NCI-H1417 treated with DMSO at 0.1 percent for 48 hours (cell line): Measurements from ENCODE around the gene SBNO2.

ENCODE experiments used
- DNase-seq: peaks from one replicate; lab custom pipeline; 2025; lab: John Stamatoyannopoulos, UW

The SBNO2 gene, protein sequence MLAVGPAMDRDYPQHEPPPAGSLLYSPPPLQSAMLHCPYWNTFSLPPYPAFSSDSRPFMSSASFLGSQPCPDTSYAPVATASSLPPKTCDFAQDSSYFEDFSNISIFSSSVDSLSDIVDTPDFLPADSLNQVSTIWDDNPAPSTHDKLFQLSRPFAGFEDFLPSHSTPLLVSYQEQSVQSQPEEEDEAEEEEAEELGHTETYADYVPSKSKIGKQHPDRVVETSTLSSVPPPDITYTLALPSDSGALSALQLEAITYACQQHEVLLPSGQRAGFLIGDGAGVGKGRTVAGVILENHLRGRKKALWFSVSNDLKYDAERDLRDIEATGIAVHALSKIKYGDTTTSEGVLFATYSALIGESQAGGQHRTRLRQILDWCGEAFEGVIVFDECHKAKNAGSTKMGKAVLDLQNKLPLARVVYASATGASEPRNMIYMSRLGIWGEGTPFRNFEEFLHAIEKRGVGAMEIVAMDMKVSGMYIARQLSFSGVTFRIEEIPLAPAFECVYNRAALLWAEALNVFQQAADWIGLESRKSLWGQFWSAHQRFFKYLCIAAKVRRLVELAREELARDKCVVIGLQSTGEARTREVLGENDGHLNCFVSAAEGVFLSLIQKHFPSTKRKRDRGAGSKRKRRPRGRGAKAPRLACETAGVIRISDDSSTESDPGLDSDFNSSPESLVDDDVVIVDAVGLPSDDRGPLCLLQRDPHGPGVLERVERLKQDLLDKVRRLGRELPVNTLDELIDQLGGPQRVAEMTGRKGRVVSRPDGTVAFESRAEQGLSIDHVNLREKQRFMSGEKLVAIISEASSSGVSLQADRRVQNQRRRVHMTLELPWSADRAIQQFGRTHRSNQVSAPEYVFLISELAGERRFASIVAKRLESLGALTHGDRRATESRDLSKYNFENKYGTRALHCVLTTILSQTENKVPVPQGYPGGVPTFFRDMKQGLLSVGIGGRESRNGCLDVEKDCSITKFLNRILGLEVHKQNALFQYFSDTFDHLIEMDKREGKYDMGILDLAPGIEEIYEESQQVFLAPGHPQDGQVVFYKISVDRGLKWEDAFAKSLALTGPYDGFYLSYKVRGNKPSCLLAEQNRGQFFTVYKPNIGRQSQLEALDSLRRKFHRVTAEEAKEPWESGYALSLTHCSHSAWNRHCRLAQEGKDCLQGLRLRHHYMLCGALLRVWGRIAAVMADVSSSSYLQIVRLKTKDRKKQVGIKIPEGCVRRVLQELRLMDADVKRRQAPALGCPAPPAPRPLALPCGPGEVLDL (N-terminal part only)

GRCh38 chr19:1173845-1174809 is at the start of gene SBNO2:
SBNO2 (minus strand) TSS chr19:1174268; CDS start chr19:1154276, 19,992 bp downstream.
- peak; percentile 54 for DNase-seq

DNA sequence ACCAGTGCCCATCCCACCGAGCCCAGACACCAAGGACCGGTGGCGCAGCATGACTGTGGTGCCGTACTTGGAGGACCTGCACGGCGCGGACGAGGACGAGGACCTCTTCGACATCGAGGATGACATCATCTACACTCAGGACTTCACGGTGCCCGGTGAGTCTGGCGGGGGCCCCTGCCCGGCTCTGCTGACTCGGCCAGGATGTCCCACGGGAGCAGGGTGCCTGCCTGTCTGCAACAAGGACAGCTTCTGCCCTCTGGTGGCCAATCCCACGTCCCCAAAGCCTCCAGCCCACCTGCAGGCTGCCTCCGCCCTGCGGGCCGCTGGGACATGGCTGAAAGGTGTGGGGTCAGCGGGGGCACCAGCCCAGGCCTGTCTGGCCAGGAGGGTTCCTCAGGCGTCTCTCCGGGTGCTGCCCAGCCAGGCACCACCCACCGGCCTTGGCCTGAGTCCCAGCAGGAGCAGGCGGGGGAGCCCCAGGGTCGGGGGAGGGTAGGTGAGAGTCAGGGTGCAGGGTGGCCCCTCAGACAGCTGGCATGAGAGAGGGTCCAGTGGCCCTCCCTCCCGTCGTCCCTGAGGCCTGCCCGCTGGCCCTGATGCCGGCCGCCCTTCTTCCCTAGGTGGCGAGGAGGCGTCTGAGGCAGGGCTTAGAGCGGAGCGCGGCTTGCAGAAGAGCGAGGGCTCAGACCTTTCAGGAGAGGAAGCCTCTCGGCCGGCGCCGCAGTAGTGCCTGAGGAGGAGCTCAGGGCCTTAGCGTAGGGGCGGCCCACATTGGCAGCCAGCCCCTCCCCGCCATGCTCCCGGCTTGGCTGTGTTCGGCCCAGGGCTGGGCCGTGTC is 49.2 kb upstream of the SBNO2 start:
- DNase-seq = no peak

- DNase-seq = no peak
These were observed 48.3 kb upstream of the SBNO2 start for GRCh38 chr19:1222394-1222793.

DNA sequence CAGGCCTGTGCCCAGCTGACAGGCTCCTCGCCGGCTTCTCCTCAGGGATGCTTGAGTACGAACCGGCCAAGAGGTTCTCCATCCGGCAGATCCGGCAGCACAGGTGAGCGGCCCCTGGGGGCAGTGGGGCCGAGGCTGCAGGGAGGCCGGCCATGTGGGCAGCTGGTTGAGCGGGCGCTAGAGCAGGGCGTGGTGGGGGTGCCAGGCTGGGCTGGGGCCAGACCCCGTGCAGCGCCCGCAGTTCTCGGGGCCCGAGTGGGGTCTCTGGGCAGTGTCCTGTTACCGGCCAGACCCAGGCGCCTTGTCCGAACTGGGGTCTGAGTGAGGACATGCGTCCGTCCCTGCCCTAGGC is 47.8 kb upstream of the SBNO2 start:
- DNase-seq = no peak

GRCh38 chr19:1220976-1221903 is 47.2 kb upstream of the SBNO2 start:
- no peak for DNase-seq

GRCh38 chr19:1220477-1220930 is 46.4 kb upstream of the SBNO2 start:
- DNase-seq = no peak

DNA sequence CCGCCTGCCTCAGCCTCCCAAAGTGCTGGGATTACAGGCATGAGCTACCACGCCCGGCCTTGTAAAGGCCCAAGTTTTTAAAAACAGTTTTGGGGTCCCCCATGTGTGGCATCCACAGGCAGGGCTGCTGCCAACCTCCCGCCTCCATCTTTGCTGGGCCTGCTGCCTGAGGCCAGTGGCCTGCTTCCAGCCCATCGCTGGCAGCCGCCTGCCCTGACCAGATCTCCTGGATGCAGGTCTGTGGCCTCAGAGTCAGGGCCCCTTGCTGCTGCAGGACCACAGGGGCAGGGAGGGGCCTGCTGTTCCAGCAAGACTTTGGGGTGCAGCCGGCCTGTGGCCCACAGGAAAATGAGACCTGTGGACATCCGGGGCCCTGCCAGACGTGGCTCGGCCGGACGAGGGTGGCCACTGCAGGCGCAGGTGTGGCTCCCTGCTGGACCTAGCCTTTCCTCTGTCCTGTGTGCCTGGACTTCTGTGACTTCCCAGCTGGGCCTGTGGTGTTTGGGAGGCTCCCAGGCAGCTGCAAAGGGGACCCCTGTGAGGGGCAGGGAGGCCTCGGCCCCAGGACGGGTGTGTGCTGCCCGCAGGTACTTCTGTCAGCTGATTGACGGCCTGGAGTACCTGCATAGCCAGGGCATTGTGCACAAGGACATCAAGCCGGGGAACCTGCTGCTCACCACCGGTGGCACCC is 45.9 kb upstream of the SBNO2 start:
- no peak for DNase-seq

GRCh38 chr19:1218751-1219567 is 44.9 kb upstream of the SBNO2 start:
- no peak for DNase-seq

- DNase-seq = no peak
These were observed 43.3 kb upstream of the SBNO2 start for GRCh38 chr19:1217366-1217765.

GRCh38 chr19:1216756-1217155 is 42.7 kb upstream of the SBNO2 start:
- DNase-seq = no peak

DNA sequence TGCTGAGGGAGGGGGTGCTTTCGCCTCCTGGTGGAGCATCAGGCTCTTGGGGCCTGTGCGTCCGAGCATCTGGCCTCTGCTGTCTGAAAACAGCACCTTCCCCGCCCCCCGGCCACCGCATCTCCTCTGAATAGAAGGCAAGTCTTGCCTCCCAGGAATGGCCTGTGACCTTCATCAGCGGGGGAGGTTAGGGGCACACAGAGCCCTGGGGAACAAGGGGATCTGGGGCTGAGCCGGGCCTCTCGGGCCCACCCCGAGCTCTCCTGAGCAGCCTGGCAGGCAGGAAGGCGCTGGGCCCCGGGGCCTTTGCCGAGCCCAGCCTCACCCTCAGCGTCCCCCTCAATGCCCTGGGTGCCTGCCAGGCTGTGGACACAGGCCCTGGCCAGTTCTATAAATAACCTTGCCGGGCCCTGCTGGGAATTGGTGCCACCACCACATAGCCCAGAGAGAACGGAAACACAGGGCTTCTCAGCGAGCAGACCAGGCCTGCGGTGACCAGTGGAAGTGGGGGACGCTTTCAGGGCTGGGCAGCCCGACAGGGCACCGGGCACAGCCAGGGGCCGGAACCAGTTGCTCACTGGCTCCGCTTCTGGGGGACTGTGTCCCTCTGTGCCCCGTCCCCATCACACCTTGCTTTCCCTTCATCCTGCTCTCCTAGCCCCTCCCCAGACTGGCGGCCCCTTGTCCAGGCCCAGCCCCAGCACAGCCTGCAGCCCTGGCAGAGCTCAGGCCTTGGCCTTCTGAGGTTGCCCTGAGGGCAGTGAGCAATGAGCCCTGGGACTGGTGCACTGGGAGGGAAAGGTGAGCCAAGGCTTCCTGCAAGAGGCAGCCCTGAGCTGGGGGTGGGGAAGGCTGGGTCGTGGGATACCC is 41.0 kb upstream of the SBNO2 start:
- no peak for DNase-seq

DNA sequence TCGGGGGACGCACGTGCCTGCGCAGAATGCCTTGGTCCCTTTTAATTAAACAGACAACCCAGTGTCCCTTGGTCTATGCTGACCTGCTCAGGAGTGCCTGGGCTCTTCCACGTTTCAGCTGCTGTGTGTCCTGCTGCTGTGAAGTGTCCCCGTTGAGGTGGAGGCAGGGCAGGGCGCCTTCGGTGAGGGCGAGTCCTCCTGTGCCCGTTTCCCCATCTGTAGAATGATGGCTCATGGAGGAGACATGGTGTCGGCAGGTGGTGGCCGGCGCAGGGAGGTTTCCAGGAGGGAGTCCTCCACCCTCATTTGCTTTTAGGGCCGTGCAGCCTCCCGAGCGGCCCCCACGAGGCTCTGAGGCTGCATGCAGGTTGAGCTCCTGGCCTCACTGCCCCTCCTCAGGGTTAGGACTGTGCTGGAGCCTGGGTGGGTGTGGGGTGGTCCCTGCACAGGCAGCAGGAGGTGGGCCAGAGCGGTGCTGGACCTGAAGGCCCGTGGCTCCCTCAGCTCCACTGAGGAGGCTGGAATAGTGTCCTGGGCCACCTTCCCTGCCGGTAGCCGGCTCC is 40.3 kb upstream of the SBNO2 start:
- DNase-seq = no peak

- no peak for DNase-seq
These were observed 39.6 kb upstream of the SBNO2 start for GRCh38 chr19:1213391-1214286.

DNA sequence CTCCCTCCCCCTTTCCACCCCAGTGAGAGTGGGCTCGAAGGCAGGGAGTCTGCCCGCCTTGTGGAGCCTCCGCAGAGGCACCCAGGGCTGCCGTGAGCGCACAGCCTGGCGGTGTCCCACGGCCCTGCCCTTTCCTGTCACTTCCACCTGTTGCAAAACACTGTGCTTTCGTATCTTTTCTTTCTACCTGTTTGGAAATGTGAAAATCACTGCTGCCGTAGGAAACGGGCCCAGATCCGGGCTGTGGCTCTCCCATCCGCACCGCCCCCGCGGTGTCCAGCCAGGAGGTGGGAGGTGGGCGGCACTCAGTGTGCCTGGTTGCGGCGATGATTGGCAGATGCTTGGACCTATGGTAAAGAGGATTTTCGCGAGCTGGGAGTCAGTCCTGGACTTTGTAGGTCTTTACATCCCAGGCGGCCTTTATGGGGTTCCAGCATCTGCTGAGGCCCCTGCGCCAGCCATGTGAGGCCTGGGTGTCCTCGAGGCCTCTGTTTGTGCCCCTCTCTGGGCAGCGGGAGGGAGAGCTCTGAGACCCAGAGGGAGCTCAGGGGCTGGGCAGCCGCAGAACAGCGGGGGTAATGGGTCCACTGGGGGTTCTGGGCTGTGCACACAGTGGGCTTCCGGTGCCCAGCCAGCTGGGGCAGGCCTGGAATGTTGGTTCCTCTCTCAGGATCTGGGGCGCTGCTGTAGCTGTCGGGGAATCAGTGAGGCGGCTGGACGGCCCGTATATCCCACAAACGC is 37.6 kb upstream of the SBNO2 start:
- DNase-seq = no peak

GRCh38 chr19:1210227-1210538 is 36.1 kb upstream of the SBNO2 start:
- no peak for DNase-seq
